WTC11 (cell line): ENCODE data around the gene FAM240A. TPM values are rescaled to one million over a fixed set of nuclear protein-coding genes. Genes with fewer than 3 reads are reported as not detected.
"Not testable (repeated sequence)": the region's sequence is repeated elsewhere in the genome, so short reads cannot be mapped to it uniquely, and the experiment has no call there.

Source experiments
- ATAC-seq: fragments of 200-7000 bp; cut with Tn5 transposase; 2 replicates; pipeline ENCODE4 v1.10.0; 2021; ENCODE audit warnings: mild to moderate bottlenecking, moderate library complexity
- CTCF ChIA-PET: fragments of 300-600 bp; sonication (Branson Sonifier 250); formaldehyde crosslinking; loops from one replicate; lab custom pipeline; 2021; ENCODE audit warnings: antibody characterized with exemption; lab: Charles Lee
- POLR2A ChIA-PET: fragments of 350-600 bp; sonication (Branson Sonifier 250); formaldehyde crosslinking; loops from one replicate; lab custom pipeline; 2021; ENCODE audit warnings: antibody characterized with exemption; lab: Charles Lee
- DNase-seq: peaks from one replicate; pipeline ENCODE4 v3.0.0; 2021; ENCODE audit warnings: low spot score
- H3K27ac Mint-ChIP-seq: 2 replicates; pipeline ENCODE4 v1.8.0; 2021; ENCODE audit warnings: mixed read lengths
- H3K27me3 Mint-ChIP-seq: 2 replicates; pipeline ENCODE4 v1.8.0; 2021; ENCODE audit warnings: low read depth, mild to moderate bottlenecking, moderate library complexity, mixed read lengths
- H3K36me3 Mint-ChIP-seq: 2 replicates; pipeline ENCODE4 v1.8.0; 2021; ENCODE audit warnings: mixed read lengths
- H3K4me1 Mint-ChIP-seq: 2 replicates; pipeline ENCODE4 v1.8.0; 2022; ENCODE audit warnings: mixed read lengths
- H3K4me3 Mint-ChIP-seq: 2 replicates; pipeline ENCODE4 v1.8.0; 2021; ENCODE audit warnings: mild to moderate bottlenecking, moderate library complexity, mixed read lengths
- H3K9me3 Mint-ChIP-seq: 2 replicates; pipeline ENCODE4 v1.8.0; 2021; ENCODE audit warnings: mixed read lengths
- CREB1 ChIP-seq: sonication (generic); formaldehyde crosslinking; IDR thresholded peaks from 2 replicates; pipeline ENCODE4 v1.8.0; 2023; ENCODE audit warnings: mild to moderate bottlenecking, missing genetic modification reagents
- ETV6 ChIP-seq: sonication (generic); formaldehyde crosslinking; IDR thresholded peaks from 2 replicates; pipeline ENCODE4 v1.8.1; 2022; ENCODE audit warnings: mild to moderate bottlenecking, missing genetic modification reagents
- FOXP1 ChIP-seq: sonication (generic); formaldehyde crosslinking; IDR thresholded peaks from 2 replicates; pipeline ENCODE4 v1.8.0; 2022; ENCODE audit warnings: missing genetic modification reagents, mild to moderate bottlenecking, moderate library complexity, borderline replicate concordance
- GABPB1 ChIP-seq: sonication (generic); formaldehyde crosslinking; IDR thresholded peaks from 2 replicates; pipeline ENCODE4 v1.8.1; 2023; ENCODE audit warnings: mild to moderate bottlenecking, missing genetic modification reagents
- MYBL2 ChIP-seq: sonication (generic); formaldehyde crosslinking; IDR thresholded peaks from 2 replicates; pipeline ENCODE4 v1.8.1; 2023; ENCODE audit warnings: mild to moderate bottlenecking, moderate library complexity, missing genetic modification reagents
- NR1H2 ChIP-seq: sonication (generic); formaldehyde crosslinking; IDR thresholded peaks from 2 replicates; pipeline ENCODE4 v1.9.0; 2021; ENCODE audit warnings: mild to moderate bottlenecking, moderate library complexity, missing genetic modification reagents
- SOX15 ChIP-seq: fragments of 250-450 bp; sonication (Bioruptor Pico); IDR thresholded peaks from 2 replicates; pipeline ENCODE4 v1.9.0; 2021; ENCODE audit warnings: mild to moderate bottlenecking
- ZNF317 ChIP-seq: sonication (generic); formaldehyde crosslinking; IDR thresholded peaks from 2 replicates; pipeline ENCODE4 v1.8.1; 2023; ENCODE audit warnings: low read depth, mild to moderate bottlenecking, moderate library complexity, missing genetic modification reagents, borderline replicate concordance
- ZNF416 ChIP-seq: fragments of 250-450 bp; sonication (Bioruptor Pico); IDR thresholded peaks from 2 replicates; pipeline ENCODE4 v1.9.0; 2021; ENCODE audit warnings: mild to moderate bottlenecking, inconsistent platforms
- total RNA-seq: library from RNA; stranded (reverse); gene quantifications from 3 replicates; pipeline ENCODE4 v1.2.3, GENCODE V29; 2021
- TF ChIP-seq, protein P1 (sequence below): sonication (generic); formaldehyde crosslinking; IDR thresholded peaks from 2 replicates; pipeline ENCODE4 v1.8.0; 2022; ENCODE audit warnings: mild to moderate bottlenecking, missing genetic modification reagents
- TF ChIP-seq, protein P2 (sequence below): sonication (generic); formaldehyde crosslinking; IDR thresholded peaks from 2 replicates; pipeline ENCODE4 v1.8.0; 2023; ENCODE audit warnings: mild to moderate bottlenecking, missing genetic modification reagents
- TF ChIP-seq, protein P3 (sequence below): sonication (generic); formaldehyde crosslinking; IDR thresholded peaks from 2 replicates; pipeline ENCODE4 v1.8.0; 2022; ENCODE audit warnings: mild to moderate bottlenecking, missing genetic modification reagents
- TF ChIP-seq, protein P4 (sequence below): sonication (generic); formaldehyde crosslinking; IDR thresholded peaks from 2 replicates; pipeline ENCODE4 v1.8.0; 2023; ENCODE audit warnings: missing genetic modification reagents
- TF ChIP-seq, protein P5 (sequence below): sonication (generic); formaldehyde crosslinking; IDR thresholded peaks from 2 replicates; pipeline ENCODE4 v1.8.0; 2022; ENCODE audit warnings: missing genetic modification reagents
- TF ChIP-seq, protein P6 (sequence below): sonication (generic); formaldehyde crosslinking; IDR thresholded peaks from 2 replicates; pipeline ENCODE4 v1.8.1; 2023; ENCODE audit warnings: mild to moderate bottlenecking, missing genetic modification reagents
- TF ChIP-seq, protein P7 (sequence below): sonication (generic); formaldehyde crosslinking; IDR thresholded peaks from 2 replicates; pipeline ENCODE4 v1.8.1; 2023; ENCODE audit warnings: mild to moderate bottlenecking, missing genetic modification reagents

FAM240A gene
- total RNA-seq, 1 experiment from 2014 or later: 0.13 TPM

DNA sequence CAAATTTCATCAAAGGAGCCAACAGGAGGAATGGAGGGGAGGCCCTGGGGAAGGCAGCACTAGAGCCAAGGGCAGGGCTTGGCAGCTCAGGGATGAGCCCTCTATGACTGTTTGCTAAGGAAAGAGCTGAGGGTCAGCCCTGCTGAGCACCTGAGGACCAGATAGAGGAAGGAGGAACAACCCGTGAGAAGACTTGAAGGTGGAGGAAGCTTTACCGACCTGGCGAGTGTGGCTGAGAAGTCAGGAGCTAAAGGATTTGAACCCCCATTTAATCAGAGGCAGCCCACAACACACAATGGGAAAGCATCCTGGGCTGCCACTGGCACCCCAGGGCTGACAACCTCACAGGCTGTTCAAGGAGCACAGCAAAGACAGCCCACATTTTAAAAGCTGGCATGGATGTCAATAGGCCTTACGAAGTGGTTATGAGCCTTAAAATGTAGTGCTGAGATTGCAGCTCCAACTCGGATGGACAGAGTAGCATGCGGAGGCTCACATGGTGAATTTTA lies 25.5 kb upstream of the FAM240A start (continued):
- TF ChIP-seq ZNF317 (peak; percentile 36; the same call in 1 of the 2 replicates), CREB1 (CRISPR knock-in tag) (peak; percentile 17; the same call in 1 of the 2 replicates), ZNF416 (CRISPR knock-in tag) (no peak), ETV6 (CRISPR knock-in tag) (0 out of 2 replicates have a peak, but pooled peaks have one; percentile 23), NR1H2 (CRISPR knock-in tag) (0 out of 2 replicates have a peak, but pooled peaks have one; percentile 9)
- TF ChIP-seq, protein P1, sequence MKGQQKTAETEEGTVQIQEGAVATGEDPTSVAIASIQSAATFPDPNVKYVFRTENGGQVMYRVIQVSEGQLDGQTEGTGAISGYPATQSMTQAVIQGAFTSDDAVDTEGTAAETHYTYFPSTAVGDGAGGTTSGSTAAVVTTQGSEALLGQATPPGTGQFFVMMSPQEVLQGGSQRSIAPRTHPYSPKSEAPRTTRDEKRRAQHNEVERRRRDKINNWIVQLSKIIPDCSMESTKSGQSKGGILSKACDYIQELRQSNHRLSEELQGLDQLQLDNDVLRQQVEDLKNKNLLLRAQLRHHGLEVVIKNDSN (CRISPR knock-in tag): peak; percentile 29; the same call in 1 of the 2 replicates
- TF ChIP-seq, protein P2, sequence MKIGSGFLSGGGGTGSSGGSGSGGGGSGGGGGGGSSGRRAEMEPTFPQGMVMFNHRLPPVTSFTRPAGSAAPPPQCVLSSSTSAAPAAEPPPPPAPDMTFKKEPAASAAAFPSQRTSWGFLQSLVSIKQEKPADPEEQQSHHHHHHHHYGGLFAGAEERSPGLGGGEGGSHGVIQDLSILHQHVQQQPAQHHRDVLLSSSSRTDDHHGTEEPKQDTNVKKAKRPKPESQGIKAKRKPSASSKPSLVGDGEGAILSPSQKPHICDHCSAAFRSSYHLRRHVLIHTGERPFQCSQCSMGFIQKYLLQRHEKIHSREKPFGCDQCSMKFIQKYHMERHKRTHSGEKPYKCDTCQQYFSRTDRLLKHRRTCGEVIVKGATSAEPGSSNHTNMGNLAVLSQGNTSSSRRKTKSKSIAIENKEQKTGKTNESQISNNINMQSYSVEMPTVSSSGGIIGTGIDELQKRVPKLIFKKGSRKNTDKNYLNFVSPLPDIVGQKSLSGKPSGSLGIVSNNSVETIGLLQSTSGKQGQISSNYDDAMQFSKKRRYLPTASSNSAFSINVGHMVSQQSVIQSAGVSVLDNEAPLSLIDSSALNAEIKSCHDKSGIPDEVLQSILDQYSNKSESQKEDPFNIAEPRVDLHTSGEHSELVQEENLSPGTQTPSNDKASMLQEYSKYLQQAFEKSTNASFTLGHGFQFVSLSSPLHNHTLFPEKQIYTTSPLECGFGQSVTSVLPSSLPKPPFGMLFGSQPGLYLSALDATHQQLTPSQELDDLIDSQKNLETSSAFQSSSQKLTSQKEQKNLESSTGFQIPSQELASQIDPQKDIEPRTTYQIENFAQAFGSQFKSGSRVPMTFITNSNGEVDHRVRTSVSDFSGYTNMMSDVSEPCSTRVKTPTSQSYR (CRISPR knock-in tag): peak; percentile 17; the same call in 1 of the 2 replicates

DNA sequence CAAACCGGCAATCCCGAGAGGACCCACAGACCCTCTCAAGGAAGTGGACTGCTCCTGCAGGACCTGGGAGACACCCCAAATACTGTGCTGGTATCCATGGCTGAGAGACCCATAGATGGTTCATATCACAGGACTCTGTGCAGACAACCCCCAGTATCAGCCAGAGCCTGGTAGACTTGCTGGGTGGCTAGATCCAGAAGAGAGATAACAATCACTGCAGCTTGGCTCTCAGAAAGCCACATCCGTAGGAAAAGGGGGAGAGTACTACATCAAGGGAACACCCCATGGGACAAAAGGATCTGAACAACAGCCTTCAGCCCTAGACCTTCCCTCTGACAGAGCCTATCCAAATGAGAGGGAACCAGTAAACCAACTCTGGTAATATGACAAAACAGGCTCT lies 25.1 kb upstream of the FAM240A start:
- peaks cover 30% of the 10 kb centered on the region for H3K4me1 Mint-ChIP-seq

DNA sequence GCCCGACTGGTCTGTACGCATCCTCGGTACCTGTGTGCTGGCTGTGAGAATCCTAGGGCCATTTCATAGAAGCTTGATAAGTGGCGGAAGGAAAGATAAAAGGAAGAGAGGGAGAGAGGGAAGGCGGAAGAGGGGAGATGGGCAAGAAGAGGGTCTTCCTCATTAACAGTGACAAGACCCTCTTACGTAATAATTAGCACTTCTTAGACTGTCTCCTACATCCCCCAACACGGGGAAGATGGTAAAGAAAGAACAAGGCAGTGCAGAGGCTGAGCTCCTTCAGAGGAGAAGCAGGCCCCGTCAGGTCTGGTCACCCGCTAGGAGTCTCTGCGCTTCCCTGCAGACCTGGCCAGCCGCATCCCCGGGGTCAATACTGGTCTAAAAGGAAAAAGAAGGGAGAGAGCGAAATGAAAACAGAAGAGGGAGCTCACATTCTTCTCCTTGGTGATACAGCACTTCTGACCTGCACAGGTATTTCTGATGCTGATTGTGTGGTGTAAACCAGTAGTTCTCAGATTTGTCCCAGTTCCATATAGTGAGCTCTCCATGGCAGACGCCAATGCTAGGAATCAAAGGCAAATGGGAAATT lies 19.0 kb upstream of the FAM240A start:
- H3K9me3 Mint-ChIP-seq: peaks cover 52% of the 10 kb centered on the region
- ChIA-PET CTCF (interaction anchor here (0.8 to 1.9 kb wide), 5 partner anchors 15 to 131 kb away, joined by 3 to 17 read pairs (median 4); no protein-coding TSS in a partner anchor), POLR2A (interaction anchor here (0.8 kb wide), 1 partner anchor 599 kb away, joined by 3 read pairs; no protein-coding TSS in a partner anchor)

More for the DNA sequence above, 25.1 kb upstream of the FAM240A start:
- Mint-ChIP-seq H3K36me3 (peaks cover 98% of the 10 kb centered on the region), H3K27me3 (peaks cover 54% of the 10 kb centered on the region), H3K9me3 (peaks cover 74% of the 10 kb centered on the region)
- POLR2A ChIA-PET: interaction anchor here (0.7 to 3.9 kb wide), 6 partner anchors 12 to 107 kb away, joined by 3 to 41 read pairs (median 5); a partner anchor contains a TSS
- H3K27ac Mint-ChIP-seq, ATAC-seq, H3K4me3 Mint-ChIP-seq, DNase-seq: not testable (repeated sequence)
- TF ChIP-seq, protein P3, sequence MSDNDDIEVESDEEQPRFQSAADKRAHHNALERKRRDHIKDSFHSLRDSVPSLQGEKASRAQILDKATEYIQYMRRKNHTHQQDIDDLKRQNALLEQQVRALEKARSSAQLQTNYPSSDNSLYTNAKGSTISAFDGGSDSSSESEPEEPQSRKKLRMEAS (CRISPR knock-in tag): peak; percentile 7; the same call in 1 of the 2 replicates
- TF ChIP-seq, protein P4, sequence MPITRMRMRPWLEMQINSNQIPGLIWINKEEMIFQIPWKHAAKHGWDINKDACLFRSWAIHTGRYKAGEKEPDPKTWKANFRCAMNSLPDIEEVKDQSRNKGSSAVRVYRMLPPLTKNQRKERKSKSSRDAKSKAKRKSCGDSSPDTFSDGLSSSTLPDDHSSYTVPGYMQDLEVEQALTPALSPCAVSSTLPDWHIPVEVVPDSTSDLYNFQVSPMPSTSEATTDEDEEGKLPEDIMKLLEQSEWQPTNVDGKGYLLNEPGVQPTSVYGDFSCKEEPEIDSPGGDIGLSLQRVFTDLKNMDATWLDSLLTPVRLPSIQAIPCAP: 0 out of 2 replicates have a peak, but pooled peaks have one; percentile 42
- TF ChIP-seq FOXP1: peak; percentile 19; the same call in 1 of the 2 replicates
- CTCF ChIA-PET: interaction anchor here (0.7 to 3.6 kb wide), 6 partner anchors 21 to 125 kb away, joined by 3 to 54 read pairs (median 15); partner anchors contain the start of gene RTP3

More for the DNA sequence above, 19.0 kb upstream of the FAM240A start:
- Mint-ChIP-seq H3K27ac (no peak overlapping the region; the same call in 1 of the 2 replicates), H3K4me3 (no peak overlapping the region), H3K27me3 (peaks cover 39% of the 10 kb centered on the region), H3K36me3 (peaks cover 52% of the 10 kb centered on the region), H3K4me1 (peaks cover 25% of the 10 kb centered on the region)
- DNase-seq (no peak), ATAC-seq (peak; percentile 83)
- TF ChIP-seq, protein P5, sequence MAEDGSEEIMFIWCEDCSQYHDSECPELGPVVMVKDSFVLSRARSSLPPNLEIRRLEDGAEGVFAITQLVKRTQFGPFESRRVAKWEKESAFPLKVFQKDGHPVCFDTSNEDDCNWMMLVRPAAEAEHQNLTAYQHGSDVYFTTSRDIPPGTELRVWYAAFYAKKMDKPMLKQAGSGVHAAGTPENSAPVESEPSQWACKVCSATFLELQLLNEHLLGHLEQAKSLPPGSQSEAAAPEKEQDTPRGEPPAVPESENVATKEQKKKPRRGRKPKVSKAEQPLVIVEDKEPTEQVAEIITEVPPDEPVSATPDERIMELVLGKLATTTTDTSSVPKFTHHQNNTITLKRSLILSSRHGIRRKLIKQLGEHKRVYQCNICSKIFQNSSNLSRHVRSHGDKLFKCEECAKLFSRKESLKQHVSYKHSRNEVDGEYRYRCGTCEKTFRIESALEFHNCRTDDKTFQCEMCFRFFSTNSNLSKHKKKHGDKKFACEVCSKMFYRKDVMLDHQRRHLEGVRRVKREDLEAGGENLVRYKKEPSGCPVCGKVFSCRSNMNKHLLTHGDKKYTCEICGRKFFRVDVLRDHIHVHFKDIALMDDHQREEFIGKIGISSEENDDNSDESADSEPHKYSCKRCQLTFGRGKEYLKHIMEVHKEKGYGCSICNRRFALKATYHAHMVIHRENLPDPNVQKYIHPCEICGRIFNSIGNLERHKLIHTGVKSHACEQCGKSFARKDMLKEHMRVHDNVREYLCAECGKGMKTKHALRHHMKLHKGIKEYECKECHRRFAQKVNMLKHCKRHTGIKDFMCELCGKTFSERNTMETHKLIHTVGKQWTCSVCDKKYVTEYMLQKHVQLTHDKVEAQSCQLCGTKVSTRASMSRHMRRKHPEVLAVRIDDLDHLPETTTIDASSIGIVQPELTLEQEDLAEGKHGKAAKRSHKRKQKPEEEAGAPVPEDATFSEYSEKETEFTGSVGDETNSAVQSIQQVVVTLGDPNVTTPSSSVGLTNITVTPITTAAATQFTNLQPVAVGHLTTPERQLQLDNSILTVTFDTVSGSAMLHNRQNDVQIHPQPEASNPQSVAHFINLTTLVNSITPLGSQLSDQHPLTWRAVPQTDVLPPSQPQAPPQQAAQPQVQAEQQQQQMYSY (CRISPR knock-in tag): no peak
- TF ChIP-seq, protein P1 (CRISPR knock-in tag): no peak
- TF ChIP-seq, protein P6, sequence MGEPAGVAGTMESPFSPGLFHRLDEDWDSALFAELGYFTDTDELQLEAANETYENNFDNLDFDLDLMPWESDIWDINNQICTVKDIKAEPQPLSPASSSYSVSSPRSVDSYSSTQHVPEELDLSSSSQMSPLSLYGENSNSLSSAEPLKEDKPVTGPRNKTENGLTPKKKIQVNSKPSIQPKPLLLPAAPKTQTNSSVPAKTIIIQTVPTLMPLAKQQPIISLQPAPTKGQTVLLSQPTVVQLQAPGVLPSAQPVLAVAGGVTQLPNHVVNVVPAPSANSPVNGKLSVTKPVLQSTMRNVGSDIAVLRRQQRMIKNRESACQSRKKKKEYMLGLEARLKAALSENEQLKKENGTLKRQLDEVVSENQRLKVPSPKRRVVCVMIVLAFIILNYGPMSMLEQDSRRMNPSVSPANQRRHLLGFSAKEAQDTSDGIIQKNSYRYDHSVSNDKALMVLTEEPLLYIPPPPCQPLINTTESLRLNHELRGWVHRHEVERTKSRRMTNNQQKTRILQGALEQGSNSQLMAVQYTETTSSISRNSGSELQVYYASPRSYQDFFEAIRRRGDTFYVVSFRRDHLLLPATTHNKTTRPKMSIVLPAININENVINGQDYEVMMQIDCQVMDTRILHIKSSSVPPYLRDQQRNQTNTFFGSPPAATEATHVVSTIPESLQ: no peak
- TF ChIP-seq GABPB1 (CRISPR knock-in tag): no peak
- TF ChIP-seq, protein P7, sequence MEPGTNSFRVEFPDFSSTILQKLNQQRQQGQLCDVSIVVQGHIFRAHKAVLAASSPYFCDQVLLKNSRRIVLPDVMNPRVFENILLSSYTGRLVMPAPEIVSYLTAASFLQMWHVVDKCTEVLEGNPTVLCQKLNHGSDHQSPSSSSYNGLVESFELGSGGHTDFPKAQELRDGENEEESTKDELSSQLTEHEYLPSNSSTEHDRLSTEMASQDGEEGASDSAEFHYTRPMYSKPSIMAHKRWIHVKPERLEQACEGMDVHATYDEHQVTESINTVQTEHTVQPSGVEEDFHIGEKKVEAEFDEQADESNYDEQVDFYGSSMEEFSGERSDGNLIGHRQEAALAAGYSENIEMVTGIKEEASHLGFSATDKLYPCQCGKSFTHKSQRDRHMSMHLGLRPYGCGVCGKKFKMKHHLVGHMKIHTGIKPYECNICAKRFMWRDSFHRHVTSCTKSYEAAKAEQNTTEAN (CRISPR knock-in tag): no peak
- no peak for TF ChIP-seq MYBL2 (CRISPR knock-in tag)
- TF ChIP-seq SOX15 (CRISPR knock-in tag): no peak
